Astrocyte (in vitro differentiated cells and primary cell): ENCODE measurements around the gene FOXJ2.

Experiments
- EZH2 ChIP-seq: IDR thresholded peaks from 2 replicates; pipeline ENCODE4 v1.6.1; 2012; ENCODE audit warnings: mild to moderate bottlenecking, low read length, inconsistent platforms; ENCODE audit not compliant: insufficient read depth
- TF ChIP-seq, protein P1 (sequence below): IDR thresholded peaks from 2 replicates; pipeline ENCODE4 v1.5.1; 2011; ENCODE audit warnings: low read depth, mild to moderate bottlenecking, inconsistent platforms, low read length, moderate library complexity; ENCODE audit not compliant: insufficient read depth

DNA sequence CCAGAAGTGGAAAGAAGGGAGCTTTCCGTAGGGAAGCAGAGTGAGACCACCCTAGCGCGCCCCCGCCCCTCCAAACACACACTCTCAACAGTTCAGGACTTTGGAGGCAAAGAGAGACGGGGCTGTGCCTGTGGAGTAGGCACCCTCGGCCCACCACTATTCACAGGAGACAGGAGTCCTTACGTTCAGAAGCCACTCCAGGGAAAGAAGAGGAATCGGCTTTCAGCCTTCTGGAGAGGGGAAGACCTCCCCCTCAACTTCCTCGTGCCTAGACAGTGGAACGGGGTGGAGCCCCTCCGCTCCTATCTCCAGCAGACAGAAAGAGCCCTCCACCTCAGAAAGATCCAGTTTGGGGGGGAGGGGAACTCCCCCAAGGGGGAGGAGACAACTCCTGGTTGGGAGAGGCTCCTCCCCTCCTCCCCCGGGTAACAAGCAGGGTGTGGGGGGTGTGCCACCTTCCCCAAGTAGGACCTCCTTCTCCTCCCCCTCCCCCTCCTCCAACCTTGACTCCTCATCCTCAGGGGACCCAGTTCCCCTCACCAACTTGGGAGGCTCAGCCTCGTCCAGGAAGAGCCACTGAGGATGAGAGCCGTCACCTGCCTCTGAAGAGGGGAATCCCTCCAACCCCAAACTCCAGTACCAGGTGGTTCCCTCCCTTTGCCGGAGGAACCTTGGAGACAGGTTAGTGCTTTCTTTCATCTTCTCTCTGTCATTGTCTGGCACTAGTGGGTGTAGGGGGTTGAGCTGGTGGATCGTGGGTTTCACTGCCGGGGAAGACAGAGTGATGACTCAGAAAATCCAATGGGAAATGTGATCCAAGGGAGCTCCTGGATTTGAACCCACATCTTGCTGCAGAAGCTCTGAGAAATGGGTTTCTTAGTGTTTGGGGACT lies 883 bp downstream of the FOXJ2 start:
- TF ChIP-seq, protein P1, sequence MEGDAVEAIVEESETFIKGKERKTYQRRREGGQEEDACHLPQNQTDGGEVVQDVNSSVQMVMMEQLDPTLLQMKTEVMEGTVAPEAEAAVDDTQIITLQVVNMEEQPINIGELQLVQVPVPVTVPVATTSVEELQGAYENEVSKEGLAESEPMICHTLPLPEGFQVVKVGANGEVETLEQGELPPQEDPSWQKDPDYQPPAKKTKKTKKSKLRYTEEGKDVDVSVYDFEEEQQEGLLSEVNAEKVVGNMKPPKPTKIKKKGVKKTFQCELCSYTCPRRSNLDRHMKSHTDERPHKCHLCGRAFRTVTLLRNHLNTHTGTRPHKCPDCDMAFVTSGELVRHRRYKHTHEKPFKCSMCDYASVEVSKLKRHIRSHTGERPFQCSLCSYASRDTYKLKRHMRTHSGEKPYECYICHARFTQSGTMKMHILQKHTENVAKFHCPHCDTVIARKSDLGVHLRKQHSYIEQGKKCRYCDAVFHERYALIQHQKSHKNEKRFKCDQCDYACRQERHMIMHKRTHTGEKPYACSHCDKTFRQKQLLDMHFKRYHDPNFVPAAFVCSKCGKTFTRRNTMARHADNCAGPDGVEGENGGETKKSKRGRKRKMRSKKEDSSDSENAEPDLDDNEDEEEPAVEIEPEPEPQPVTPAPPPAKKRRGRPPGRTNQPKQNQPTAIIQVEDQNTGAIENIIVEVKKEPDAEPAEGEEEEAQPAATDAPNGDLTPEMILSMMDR: no peak
- no peak for TF ChIP-seq EZH2
